HG03045 (cell line): ENCODE measurements around the gene HMCN2.

Source experiments
- ATAC-seq: cut with Tn5 transposase; IDR thresholded peaks from one replicate; pipeline ENCODE4 v1.9.1; 2021; ENCODE audit warnings: mild to moderate bottlenecking, moderate library complexity; ENCODE audit not compliant: unreplicated experiment

HMCN2 gene

DNA sequence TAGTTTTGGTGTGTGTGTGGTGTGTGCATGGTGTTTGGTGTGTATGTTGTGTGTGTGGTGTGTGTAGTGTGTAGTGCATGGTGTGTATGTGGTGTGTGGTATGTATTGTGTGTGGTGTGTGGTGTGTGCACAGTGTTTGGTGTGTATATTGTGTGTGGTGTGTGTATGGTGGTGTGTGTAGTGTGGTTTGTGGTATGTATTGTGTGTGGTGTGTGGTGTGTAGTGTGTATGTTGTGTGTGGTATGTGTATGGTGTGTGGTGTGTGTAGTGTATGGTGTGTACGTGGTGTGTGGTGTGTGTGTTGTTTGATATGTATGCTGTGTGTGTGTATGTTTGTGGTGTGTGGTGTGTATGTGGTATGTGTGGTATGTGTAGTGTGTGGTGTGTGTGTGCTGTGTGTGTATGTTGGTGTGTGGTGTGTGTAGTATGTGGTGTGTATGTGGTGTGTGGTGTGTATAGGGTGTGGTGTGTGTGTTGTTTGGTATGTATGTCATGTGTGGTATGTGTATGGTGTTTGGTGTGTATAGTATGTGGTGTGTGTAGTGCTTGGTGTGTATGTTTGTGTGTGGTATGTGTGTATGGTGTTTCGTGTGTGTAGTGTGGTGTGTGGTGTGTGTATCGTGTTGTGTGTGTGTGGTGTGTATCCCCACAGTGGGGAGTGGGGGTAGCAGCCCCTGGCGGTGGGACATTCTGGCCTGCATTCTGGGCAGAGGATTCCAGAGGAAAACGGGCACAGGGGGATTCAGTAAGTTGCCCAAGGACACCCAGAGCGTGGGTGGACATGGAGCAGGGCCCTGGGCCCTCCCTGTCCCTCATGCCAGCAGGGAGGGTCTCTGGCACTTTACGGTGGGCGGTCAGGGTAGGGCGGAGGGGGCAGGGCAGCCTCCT lies 79.7 kb downstream of the HMCN2 start:
- ATAC-seq, result no peak

DNA sequence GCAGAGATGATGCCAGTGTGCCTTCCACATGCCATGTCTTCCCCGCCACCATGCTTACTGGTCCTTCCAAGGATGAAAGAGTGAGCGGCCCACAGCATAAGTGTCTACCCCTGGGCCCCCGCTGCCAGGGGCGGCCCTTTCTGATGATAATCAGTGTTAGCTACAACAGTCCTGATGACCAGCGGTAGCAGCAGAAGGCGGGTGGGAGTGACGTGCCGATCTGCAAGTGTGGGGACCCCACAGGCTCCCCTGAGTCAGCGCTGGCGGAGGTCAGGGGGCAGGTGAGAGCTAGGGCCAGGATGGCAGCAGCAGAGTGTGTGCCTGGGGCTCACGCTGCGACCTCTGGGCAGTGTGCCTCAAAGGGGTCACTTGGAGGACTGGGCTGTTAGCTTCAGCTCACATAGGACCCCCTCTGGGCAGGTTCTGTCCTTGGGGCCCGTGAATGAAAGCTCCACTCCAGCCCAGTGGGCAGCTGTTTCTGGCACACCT lies 80.4 kb downstream of the HMCN2 start:
- ATAC-seq, result no peak

DNA sequence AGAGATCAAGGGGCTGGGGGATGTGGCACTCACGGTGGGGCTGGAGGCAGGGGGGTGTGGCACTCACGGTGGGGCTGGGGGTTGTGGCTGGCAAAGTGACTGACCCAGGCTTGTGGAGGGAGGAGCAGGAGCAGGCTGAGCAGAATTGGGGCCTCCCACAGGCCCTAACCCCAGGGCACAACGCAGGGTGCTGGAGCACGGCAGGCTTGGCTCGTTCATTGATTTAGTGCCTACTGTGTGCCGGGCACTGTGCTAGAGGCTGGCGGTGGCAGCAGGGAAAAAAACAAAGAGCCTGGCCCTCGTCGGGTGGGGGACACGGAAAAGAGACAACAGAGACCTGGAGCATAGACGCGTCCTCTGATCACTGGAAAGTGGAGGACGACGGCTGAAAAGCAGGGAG lies 80.9 kb downstream of the HMCN2 start:
- ATAC-seq, result no peak

DNA sequence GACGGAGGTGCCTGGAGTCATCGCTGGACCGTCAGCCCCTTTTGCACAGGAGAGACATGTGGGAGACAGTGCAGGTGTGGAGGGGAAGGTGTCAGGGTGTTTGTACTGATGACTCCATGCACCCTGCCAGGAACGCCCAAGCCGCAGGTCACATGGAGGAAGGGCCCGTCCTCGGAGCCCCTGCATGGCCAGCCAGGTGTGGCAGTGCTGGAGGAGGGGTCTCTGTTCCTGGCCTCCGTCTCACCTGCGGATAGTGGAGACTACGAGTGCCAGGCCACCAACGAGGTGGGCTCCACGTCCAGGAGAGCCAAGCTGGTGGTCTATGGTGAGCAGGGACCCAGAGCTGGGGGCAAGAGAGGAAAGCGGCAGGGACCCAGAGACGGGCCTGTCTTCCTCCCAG lies 81.5 kb downstream of the HMCN2 start:
- no peak for ATAC-seq

DNA sequence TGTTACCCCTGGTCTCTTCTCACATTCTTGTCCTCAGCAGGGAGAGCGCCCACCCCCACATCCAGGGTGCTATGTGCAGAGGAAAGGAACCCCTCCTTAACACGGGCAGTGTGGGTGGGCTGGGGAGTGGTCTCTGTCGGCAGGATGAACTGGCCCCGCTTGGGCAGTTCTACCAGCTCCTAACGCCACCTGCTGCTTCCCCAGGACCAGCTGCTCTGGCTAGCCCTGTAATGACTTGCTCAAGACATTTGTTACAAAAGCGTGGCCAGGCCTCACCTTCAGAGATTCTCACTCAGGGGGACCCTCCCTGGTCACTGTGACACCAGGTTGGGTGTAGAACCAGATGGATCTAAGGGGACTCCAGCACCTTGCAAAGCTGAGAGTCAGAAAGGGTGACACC lies 82.4 kb downstream of the HMCN2 start:
- no peak for ATAC-seq

DNA sequence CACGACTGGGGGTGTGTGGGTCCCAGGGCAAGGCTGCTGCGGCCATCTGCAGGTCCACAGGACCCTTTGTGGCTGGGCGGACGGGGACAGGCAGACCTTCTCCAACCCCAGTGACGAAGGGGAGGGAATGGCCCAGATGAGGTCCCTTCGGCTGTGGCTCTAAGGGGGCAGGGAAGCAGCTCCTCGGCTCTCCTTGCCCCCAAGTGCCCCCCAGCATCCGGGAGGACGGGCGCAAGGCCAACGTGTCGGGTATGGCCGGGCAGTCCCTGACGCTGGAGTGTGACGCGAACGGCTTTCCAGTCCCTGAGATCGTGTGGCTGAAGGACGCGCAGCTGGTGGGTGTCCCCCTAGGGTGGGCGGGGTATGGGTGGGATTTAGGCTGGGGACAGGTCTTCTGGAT lies 82.8 kb downstream of the HMCN2 start:
- no peak for ATAC-seq

DNA sequence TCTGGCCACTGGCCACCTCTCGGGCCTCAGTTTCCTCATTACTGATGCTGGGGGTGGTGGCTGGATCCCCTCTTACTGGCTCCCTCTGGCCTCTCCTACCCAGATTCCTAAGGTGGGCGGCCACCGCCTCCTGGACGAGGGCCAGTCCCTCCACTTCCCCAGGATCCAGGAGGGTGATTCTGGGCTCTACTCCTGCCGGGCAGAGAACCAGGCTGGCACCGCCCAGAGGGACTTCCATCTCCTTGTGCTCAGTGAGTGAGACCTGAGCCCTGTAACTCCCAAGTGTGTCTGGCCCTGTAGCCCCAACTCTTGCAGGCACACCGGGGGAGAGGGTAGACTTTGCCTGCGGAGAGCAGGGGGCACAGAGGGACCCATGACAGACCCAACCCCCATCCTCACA lies 83.3 kb downstream of the HMCN2 start:
- no peak for ATAC-seq

DNA sequence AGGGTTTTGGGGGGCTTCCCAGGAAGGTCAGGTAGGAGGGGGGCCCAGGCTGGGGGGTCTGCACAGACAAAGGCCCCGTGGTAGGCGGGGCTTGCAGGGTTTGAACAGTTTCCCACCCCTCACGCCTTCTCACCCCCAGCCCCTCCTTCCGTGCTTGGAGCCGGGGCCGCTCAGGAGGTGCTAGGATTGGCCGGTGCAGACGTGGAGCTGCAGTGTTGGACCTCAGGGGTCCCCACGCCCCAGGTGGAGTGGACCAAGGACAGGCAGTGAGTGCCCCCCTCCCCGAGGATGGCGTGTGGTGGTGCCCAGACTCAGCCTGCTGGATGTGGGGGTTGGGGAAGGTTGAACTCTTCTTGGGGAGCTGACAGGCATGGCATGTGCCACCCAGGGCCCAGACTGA lies 83.8 kb downstream of the HMCN2 start:
- no peak for ATAC-seq

DNA sequence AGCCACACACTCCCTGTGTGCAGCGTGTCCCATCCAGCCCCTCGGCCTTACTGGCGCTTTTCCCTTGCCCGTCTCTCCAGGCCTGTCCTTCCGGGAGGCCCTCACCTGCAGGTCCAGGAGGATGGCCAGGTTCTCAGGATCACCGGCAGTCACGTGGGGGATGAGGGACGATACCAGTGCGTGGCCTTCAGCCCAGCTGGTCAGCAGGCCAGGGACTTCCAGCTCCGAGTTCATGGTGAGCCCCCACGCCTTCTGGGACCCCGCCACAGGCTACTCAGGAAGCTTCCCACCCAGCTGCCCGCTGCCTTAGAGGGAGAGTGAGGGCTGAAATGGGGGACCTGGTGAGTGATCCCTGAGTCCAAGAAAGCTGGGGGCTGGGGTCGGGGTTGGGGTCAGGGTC lies 85.8 kb downstream of the HMCN2 start:
- ATAC-seq, result no peak

DNA sequence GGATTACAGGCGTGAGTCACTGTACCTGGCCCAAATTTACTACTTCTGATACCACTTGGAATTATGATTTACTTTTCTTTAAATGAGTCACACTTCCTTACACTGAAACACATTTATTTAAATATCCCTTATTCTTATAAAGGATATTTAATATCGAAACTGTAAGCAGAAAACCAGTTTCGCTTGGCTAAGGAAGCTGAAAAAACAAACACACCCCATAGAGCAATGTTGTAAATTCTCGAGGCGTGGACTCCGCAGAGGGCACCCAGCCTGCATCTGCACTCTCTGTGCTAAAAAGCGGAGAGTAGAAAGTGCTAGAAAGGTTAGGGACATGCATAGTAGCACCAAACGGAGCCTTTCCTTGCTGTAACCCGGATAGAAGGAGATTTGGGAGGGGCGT lies 86.5 kb downstream of the HMCN2 start:
- ATAC-seq, result no peak

DNA sequence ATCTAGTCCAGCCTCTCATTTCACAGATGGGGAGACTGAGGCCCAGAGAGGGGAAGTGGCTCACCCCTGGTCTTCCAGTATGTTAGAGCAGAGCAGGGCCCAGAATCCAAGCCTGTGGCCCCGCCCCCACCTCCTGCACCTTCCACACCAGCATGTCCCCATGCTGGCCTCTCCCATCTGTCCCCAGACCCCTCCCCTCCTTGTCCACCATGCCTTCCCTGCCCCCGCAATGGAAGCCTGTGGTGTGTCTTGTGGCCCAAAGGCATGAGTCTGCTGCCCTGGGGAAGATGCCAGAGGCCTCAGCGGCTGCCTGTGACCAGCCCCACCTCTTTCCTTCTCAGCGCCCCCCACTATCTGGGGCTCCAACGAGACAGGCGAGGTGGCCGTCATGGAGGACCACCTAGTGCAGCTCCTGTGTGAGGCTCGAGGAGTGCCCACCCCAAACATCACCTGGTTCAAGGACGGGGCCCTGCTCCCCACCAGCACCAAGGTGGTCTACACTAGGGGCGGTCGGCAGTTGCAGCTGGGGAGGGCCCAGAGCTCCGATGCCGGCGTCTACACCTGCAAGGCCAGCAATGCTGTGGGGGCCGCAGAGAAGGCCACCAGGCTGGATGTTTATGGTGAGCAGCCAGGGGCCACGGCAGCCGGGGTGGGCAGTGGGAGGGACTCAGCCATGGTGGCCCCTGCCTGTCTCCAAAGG lies 87.2 kb downstream of the HMCN2 start:
- ATAC-seq, result no peak

DNA sequence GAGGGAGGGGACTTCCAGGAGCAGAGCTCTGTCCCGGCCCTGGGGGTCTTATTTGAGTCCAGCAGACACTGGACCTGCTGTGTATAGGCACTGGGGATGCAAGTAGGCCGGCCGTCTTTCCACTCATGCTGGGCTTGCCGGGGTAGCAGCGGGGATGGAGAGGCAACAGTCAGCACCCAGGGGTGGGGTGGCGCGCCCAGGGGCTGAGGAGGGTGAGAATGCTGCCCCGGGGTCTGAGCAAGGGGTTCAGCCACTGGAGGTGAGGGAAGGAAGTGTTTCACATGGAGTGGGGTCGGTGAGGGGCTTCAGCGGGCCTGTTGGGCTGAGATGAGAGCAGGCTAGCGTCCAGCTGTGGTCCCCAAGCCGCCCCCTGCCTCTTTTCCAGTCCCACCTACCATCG lies 88.8 kb downstream of the HMCN2 start:
- no peak for ATAC-seq

DNA sequence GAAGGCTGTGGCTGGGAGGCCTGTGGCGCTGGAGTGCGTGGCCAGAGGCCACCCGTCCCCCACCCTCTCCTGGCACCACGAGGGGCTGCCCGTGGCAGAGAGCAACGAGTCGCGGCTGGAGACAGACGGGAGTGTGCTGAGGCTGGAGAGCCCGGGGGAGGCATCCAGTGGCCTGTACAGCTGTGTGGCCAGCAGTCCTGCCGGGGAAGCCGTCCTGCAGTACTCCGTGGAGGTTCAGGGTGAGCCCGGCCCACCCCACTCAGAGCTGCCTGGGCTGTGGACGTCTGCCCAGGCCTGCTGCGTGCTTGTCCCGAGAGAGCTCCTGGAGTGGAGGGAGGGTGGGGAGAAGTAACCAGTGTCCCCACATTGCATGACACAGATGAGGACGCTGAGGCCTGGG lies 89.2 kb downstream of the HMCN2 start:
- no peak for ATAC-seq

DNA sequence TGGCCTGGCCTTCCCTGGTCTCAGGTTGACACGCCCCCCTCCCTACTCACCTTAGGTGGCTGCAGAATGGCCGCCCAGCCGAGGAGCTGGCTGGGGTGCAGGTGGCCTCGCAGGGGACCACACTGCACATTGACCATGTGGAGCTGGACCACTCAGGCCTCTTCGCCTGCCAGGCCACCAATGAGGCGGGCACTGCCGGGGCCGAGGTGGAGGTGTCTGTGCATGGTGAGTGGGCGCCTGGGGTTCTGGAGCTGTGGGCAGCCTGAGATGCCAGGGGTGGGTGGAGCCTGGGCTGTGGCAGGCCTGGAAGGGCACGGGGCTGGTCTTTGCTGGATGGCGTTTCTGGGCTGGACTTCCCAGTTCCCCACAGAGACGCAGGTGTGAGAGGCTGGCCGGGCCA lies 90.5 kb downstream of the HMCN2 start:
- ATAC-seq, result no peak

DNA sequence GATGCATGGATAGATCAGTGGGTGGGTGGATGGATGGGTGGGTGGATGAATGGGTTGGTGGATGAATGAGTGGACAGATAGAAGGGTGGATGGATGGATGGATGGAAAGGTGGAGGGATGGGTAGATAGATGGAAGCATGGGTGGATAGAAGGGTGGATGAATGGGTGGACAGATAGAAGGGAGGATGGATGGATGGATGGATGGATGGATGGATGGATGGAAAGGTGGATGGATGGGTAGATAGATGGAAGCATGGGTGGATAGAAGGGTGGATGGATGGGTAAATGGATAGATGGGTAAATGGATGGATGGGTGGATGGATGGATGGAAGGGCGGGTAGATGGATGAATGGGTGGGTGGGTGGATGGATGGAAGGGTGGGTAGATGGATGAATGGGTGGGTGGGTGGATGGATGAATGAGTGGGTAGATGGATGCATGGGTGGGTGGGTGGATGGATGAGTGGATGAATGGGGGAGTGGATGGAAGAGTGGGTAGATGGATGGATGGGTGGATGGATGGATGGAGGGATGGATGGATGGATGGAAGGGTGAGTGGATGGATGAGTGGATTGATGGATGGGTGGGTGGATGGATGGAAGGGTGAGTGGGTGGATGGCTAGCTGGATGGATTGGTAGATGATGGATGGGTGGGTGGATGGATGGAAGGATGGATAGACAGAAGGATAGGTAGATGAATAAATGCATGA lies 91.5 kb downstream of the HMCN2 start:
- ATAC-seq, result no peak

DNA sequence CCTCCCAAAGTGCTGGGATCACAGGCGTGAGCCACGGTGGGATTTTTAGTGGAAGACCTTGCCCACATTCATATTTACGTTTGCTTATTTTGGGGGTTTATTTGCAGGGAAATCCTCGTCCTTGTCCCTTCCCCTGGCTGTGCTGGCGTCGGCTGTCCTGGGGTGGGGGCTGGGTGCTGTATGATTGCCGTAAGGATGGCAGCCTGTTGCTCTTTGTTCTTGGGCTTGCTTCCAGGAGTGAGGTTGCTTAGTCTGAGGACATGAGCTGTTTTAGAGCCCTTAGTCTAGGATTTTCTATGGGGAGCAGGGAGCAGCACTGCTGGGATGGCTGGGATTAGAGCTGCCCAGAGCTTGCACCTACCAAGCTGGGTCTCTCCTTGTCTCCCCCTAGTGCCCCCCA lies 93.4 kb downstream of the HMCN2 start:
- ATAC-seq, result no peak

DNA sequence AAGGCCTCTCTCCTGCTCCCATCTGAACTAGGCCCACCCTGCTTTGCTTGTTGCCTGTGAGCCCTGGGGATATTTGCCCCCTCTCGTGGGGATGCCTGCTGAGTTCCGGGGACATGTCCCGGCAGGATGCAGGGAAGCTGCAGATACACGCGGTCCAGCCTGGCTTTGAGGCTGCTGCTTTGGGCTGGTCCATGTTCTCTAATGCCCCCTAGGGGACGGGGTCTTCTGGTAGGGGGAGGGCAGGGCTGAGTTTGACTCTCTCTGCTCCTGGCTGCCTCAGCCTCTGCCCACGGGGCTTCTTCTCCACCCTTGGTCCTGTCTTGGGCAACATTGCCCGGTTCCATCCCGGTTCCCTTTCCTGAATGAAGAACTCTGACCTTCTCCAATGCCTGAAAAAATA lies 94.3 kb downstream of the HMCN2 start:
- ATAC-seq, result no peak

DNA sequence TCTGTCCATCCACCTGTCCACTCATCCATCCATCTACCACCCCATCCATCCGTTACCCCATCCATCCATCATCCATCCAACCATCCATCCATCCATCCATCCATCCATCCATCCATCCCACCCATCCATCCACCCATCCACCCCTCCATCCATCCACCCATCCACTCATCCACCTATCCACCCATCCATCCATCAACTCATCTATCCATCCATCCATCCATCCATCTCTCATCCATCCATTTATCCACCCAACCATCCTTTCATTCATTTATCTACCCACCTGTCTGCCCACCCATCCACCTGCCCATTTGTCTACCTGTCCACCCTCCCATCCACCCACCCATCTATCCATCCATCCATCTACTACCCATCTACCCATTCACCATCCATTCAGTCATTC lies 95.1 kb downstream of the HMCN2 start:
- no peak for ATAC-seq

DNA sequence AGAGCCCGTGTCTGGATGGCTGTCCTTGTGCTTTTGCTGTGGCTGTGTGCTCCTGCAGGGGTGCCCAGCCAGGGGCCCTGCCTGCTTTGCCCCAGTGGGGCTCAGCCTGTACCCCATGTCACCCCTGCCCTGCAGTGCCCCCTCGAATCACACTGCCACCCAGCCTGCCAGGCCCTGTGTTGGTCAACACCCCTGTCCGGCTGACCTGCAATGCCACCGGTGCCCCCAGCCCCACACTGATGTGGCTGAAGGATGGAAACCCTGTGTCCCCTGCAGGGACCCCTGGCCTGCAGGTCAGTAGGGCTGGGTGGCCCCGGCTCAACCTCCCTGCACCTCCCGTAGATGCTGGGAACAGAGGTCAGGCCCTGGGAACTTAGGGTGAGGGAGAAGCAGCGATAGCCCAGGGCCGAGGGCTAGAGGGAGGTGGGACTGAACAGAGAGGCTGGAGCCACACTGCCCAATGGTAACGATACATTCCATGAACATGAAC lies 96.4 kb downstream of the HMCN2 start:
- no peak for ATAC-seq

DNA sequence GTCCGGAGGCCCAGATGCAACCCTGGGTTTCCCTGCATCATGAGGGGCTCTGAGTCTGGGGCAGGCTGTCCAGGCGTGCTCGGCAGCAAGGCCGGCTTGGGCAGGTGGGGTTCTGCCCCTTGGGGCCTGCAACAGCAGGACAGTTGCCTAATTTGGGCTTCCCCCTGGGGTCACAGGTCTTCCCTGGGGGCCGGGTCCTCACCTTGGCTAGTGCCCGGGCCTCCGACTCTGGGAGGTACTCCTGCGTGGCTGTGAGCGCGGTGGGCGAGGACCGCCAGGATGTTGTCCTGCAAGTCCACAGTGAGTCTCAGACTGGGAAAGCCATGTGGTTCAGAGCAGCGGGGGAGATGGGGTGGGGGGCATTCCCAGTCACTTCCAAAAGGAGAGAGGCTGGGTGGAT lies 97.1 kb downstream of the HMCN2 start:
- ATAC-seq, result no peak

DNA sequence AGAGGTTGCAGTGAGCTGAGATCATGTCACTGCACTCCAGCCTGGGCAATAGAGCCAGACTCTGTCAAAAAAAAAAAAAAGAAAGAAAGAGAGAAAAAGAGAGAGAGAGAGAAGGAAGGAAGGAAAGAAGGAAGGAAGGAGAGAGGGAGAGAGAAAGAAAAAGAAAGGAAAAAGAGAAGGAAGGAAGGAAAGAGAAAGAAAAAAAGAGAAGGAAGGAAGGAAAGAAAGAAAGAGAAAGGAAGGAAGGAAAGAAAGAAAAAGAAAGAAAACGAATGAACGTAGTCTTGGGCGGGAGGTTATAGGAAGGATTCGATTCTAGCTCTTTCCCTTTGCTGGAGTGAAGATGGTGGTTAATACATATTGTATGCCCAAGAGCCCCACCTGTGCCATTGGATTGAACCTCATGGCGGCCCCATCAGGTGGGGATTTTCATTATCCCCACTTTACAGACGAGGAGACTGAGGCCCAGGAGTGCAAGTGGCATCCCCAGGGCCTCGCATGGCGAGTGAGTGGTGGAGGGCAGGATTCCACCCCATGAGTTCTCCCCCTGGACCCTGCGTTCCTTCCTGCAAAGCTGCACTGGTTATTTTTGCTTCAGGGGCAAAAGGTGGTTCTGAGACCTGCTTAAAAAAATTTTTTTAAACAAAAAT lies 98.3 kb downstream of the HMCN2 start:
- no peak for ATAC-seq
